22Rv1 (cell line): ENCODE measurements around the gene MUC2.

Experiments
- ZFX ChIP-seq: fragments of 450-650 bp; IDR thresholded peaks from 2 replicates; pipeline ENCODE4 v1.6.1; 2017; ENCODE audit warnings: antibody characterized with exemption, borderline replicate concordance
- TF ChIP-seq, protein P1 (sequence below): fragments of 450-650 bp; IDR thresholded peaks from 2 replicates; pipeline ENCODE4 v1.5.1; 2017; ENCODE audit warnings: mild to moderate bottlenecking

DNA sequence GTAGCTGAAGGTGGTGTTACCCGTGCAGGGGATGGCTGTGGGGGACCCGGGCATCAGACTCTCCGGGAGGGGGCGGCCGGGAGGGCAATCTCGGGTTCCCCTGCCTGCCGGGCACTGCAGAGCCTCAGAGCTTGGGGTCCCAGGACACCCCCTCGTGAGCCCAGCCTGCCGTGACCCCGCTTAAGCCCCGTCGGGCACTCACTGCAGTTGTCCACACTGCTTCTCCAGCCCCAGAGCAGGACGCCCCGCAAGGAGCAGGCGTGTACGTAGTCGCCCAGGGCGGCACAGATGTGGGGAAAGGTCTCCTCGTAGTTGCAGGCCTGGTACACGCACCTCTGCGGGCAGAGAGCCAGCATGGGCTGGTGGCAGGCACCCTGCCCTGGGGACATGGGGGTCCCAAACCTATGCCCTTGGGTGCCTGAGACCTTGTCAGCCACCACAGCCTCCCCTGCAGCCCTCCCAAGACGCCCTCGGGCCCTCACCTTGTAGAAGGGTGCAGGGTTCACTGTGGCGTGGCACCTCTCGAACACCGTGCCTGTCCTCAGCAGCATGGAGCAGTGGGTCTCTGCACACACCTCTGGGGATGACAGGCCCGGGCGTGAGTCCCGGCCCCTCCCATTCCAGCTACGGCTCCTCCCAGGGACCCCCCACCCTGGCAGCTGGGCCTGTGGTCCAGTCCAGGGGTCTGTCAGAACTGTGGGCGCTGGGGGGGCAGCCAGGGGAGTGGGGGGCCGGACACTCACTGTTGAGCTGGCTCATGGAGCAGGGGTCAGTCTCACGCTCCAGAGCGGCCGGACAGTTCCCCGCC is 47.0 kb upstream of the MUC2 start:
- TF ChIP-seq, protein P1, sequence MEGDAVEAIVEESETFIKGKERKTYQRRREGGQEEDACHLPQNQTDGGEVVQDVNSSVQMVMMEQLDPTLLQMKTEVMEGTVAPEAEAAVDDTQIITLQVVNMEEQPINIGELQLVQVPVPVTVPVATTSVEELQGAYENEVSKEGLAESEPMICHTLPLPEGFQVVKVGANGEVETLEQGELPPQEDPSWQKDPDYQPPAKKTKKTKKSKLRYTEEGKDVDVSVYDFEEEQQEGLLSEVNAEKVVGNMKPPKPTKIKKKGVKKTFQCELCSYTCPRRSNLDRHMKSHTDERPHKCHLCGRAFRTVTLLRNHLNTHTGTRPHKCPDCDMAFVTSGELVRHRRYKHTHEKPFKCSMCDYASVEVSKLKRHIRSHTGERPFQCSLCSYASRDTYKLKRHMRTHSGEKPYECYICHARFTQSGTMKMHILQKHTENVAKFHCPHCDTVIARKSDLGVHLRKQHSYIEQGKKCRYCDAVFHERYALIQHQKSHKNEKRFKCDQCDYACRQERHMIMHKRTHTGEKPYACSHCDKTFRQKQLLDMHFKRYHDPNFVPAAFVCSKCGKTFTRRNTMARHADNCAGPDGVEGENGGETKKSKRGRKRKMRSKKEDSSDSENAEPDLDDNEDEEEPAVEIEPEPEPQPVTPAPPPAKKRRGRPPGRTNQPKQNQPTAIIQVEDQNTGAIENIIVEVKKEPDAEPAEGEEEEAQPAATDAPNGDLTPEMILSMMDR, result no peak
- TF ChIP-seq ZFX, result no peak
